Right lobe of liver (tissue), 6 donors: ENCODE results near the gene SLC39A10. TPM values are rescaled to one million over a fixed set of nuclear protein-coding genes. Genes with fewer than 3 reads are reported as not detected.
"Not testable (repeated sequence)": the region's sequence is repeated elsewhere in the genome, so short reads cannot be mapped to it uniquely, and the experiment has no call there.

Experiments
- ATAC-seq, 4 donors: fragments of 200-7000 bp; cut with Tn5 transposase; one replicate each; pipeline ENCODE4 v1.9.1; 2020; ENCODE audit warnings: mild to moderate bottlenecking in 4 of 4, moderate library complexity in 4 of 4
- DNase-seq, 3 donors: peaks; one replicate each; pipeline ENCODE4 v3.0.0-alpha.2; 2020
- H3K27ac ChIP-seq, 3 donors: fragments of 200-600 bp; one replicate each; pipeline ENCODE4 v1.8.0; 2022
- H3K27me3 ChIP-seq, 2 donors: fragments of 200-600 bp; one replicate each; pipeline ENCODE4 v1.8.0; 2022
- H3K36me3 ChIP-seq, 4 donors: fragments of 200-600 bp; sonication (generic) in 1 of 4; one replicate each; pipeline versions ENCODE4 v1.5.1 to v1.8.0; 2017 to 2022; ENCODE audit warnings: control low read depth in 1 of 4
- H3K4me1 ChIP-seq, 4 donors: fragments of 200-600 bp; sonication (generic) in 1 of 4; one replicate each; pipeline versions ENCODE4 v1.5.1 to v1.8.0; 2017 to 2022; ENCODE audit warnings: control low read depth in 1 of 4
- H3K4me3 ChIP-seq, 3 donors: fragments of 200-600 bp; one replicate each; pipeline ENCODE4 v1.8.0; 2022
- H3K9me3 ChIP-seq, 4 donors: fragments of 200-600 bp; sonication (generic) in 1 of 4; one replicate each; pipeline versions ENCODE4 v1.5.1 to v1.8.0; 2017 to 2022; ENCODE audit warnings: control low read depth in 1 of 4
- CTCF ChIP-seq, 4 donors: fragments of 200-600 bp in 3 of 4; fragments of 450-650 bp in 1 of 4; IDR thresholded peaks; one replicate each; pipeline versions ENCODE4 v1.5.1 to v1.8.0; 2016 to 2022; ENCODE audit warnings: antibody characterized with exemption in 4 of 4, mild to moderate bottlenecking in 2 of 4
- POLR2A ChIP-seq: fragments of 450-650 bp; IDR thresholded peaks from one replicate; pipeline ENCODE4 v1.6.1; 2017; ENCODE audit warnings: antibody characterized with exemption, mild to moderate bottlenecking
- WGBS: methylation state at CpG from one replicate; pipeline ENCODE4 v1.1.6; 2018; ENCODE audit warnings: low coverage, low lambda C conversion rate; ENCODE audit not compliant: insufficient coverage; ENCODE audit errors: missing lambda C conversion rate; 5-methylcytosine and 5-hydroxymethylcytosine counted together
- intact Hi-C, 2 donors: fragments of 100-400 bp; cut with DNase I; formaldehyde crosslinking; loops; one replicate each; pipeline versions ENCODE4 v1.11.2 to v1.14.1; 2022
- total RNA-seq, 6 experiments: library from RNA; depleted of rRNA in 2 of 6; stranded (reverse); fragments of >200 nt in 2 of 6; fragmentation: NEBNext Ultra II Directional in 3 of 6; extraction: Animal tissue kit (Norgen Biotek cat#: 25700) in 3 of 6; gene quantifications; one replicate each; pipeline versions ENCODE4 v1.1.0 to v1.2.4, GENCODE V29; 2016 to 2023
- donor health status: DM: no; HTN: yes; CAD: no.
- donor health status: DM: no; HTN: no; CAD: no.
- donor health status: DM: no; HTN: no; CAD: no.
- donor health status: DM: no; HTN: yes; CAD: no.
- donor health status: DM: no; HTN: yes; CAD: no.

The SLC39A10 gene
- total RNA-seq, 6 experiments from 2014 or later = 3.5 to 5.2 (median 4.6) TPM

- 82% methylated on average over 3 of the region's 3 CpGs for WGBS
- ATAC-seq (no peak), DNase-seq (no peak)
- no peak for TF ChIP-seq CTCF (IDR thresholded peaks at IDR 0.05)
- TF ChIP-seq POLR2A = no peak
- Histone ChIP-seq H3K4me1 (no peaks in the 10 kb centered on the region), H3K27me3 (no peaks in the 10 kb centered on the region), H3K36me3 (no peaks in the 10 kb centered on the region), H3K9me3 (no peaks in the 10 kb centered on the region), H3K4me3 (no peak overlapping the region), H3K27ac (no peak overlapping the region)
- intact Hi-C loops = no loop called here
These were observed 26.1 kb downstream of the SLC39A10 start for GRCh38 chr2:195683174-195683573.

DNA sequence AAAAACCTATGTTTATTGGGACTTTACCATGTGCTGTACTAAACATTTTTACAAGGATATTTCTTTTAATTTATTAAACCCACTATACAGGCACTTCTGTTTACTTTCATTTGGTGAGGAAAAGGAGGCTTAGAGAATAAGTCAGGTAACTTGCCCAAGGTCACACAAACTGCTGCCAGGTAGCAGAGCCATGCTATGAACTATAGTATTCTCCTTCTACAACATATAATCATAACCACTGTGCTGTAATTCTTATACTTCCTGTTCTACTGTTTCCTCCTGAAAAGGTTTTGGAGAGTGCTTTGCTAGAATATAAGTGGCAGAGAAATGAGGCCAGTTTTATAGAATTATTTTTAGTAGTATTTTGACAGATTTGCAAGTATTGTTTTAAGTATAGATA, 29.5 kb downstream of the SLC39A10 start:
- H3K27ac ChIP-seq = no peak overlapping the region
- H3K4me1 ChIP-seq = no peaks in the 10 kb centered on the region
- ATAC-seq (no peak), DNase-seq (no peak)
- no peaks in the 10 kb centered on the region for H3K9me3 ChIP-seq
- intact Hi-C loops = no loop called here
- H3K27me3 ChIP-seq = no peaks in the 10 kb centered on the region
- TF ChIP-seq CTCF (IDR thresholded peaks at IDR 0.05) = no peak
- no peaks in the 10 kb centered on the region for H3K36me3 ChIP-seq
- no peak overlapping the region for H3K4me3 ChIP-seq

DNA sequence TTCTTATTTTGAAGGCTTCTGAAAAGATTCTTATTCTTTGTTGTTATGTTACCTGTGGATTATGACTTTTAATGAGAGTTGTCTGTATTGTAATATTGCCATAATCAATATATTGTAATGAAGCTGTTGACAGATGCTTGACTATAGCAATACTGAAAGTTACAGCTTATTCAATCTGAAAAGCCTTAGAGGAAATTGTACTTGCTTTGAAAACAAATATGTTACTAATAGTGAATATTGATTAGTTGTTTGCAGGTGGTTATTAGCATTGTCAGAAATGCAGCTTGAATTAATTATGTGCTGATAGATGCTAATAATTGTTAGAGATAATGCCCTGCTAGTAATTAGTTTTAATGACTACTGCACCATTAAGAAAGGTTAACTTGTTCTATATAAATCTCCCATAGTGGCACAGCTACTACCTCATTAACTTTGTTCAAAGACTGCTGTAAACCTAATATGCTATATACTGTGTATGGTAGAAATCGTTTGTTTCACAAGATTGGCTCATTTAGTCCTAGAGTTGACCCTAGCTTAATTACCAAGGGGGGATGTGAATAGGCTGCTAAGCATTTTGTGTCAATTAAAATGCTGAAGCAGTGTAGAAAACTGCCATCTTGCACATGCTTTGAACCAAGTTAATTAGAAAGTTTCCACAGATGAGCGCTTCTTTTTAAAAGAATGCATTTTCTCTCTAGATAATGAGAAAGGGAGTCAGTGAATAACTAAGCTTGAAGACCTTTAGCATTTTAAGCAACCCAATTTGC, 30.5 kb downstream of the SLC39A10 start:
- no peak for DNase-seq
- no peaks in the 10 kb centered on the region for H3K36me3 ChIP-seq
- H3K9me3 ChIP-seq = no peaks in the 10 kb centered on the region
- H3K4me1 ChIP-seq = no peaks in the 10 kb centered on the region
- no peak for TF ChIP-seq POLR2A
- TF ChIP-seq CTCF (IDR thresholded peaks at IDR 0.05) = no peak
- no peaks in the 10 kb centered on the region for H3K27me3 ChIP-seq
- H3K27ac ChIP-seq = no peak overlapping the region
- H3K4me3 ChIP-seq = no peak overlapping the region
- intact Hi-C loops = no loop called here
- WGBS = 72% methylated on average over 2 of the region's 2 CpGs
- no peak for ATAC-seq

- intact Hi-C loops, H3K9me3 ChIP-seq, H3K27ac ChIP-seq, H3K4me1 ChIP-seq, ATAC-seq, H3K27me3 ChIP-seq, H3K4me3 ChIP-seq, DNase-seq, H3K36me3 ChIP-seq: not testable (repeated sequence)
- WGBS = 63% methylated on average over 3 of the region's 3 CpGs
These were observed 35.5 kb downstream of the SLC39A10 start for GRCh38 chr2:195692531-195692930.

GRCh38 chr2:195694553-195694952, 37.5 kb downstream of the SLC39A10 start:
- Histone ChIP-seq H3K27ac (no peak overlapping the region), H3K4me3 (no peak overlapping the region), H3K9me3 (no peaks in the 10 kb centered on the region), H3K27me3 (no peaks in the 10 kb centered on the region), H3K4me1 (no peaks in the 10 kb centered on the region), H3K36me3 (no peaks in the 10 kb centered on the region)
- no peak for DNase-seq
- no peak for TF ChIP-seq POLR2A
- no peak for TF ChIP-seq CTCF (IDR thresholded peaks at IDR 0.05)
- intact Hi-C loops = no loop called here
- ATAC-seq = no peak
- 78% methylated on average over 5 of the region's 7 CpGs for WGBS
